ENCODE measurements around the gene XRCC5.
"Not testable (repeated sequence)": the region's sequence is repeated elsewhere in the genome, so short reads cannot be mapped to it uniquely, and the experiment has no call there.

XRCC5 gene

DNA sequence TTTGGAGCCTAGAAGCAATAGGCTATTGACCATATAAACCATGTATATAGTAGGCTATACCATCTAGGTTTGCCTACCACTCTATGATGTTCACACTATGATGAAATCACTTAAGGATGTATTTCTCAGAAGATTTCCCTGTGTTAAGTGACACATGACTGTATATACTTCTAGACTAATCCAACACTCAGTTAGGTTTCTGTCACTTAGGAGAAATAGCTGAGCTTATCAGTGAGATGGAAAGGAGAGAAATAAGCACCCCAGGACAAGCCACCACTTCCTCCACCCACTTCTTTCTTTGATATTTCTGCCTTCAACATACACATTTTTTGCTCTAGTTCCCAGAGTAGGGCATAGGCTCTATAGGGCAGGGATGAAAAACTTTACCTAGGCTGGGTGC, 35.4 kb upstream of the XRCC5 start:
- Histone ChIP-seq H3K9me3 (ENCODE audit: low read depth, low read length) (no peaks in the 10 kb centered on the region), H3K9ac (ENCODE audit: insufficient read length) (no peak overlapping the region), H3K4me3 (no peak overlapping the region), H3K27ac (no peak overlapping the region), H3K36me3 (ENCODE audit: insufficient read depth, low read length) (no peaks in the 10 kb centered on the region; the same call in 1 of the 2 replicates)
- DNase-seq (ENCODE audit: low read depth, low spot score): no peak
- no peak for TF ChIP-seq POLR2AphosphoS5 (IDR thresholded peaks at IDR 0.05; ENCODE audit: borderline replicate concordance, low read depth, low read length)
- no peak for TF ChIP-seq FOXP2 (optimal IDR thresholded peaks at IDR 0.05; ENCODE audit: control extremely low read depth, extremely low read length, insufficient read depth)
- TF ChIP-seq EZH2 (IDR thresholded peaks at IDR 0.05): no peak

- H3K4me3 ChIP-seq: no peak overlapping the region
- no peak overlapping the region for H3K9ac ChIP-seq (ENCODE audit: insufficient read length)
- TF ChIP-seq POLR2AphosphoS5 (IDR thresholded peaks at IDR 0.05; ENCODE audit: borderline replicate concordance, low read depth, low read length) (no peak), FOXP2 (optimal IDR thresholded peaks at IDR 0.05; ENCODE audit: control extremely low read depth, extremely low read length, insufficient read depth) (no peak), EZH2 (IDR thresholded peaks at IDR 0.05) (no peak)
- H3K9me3 ChIP-seq (ENCODE audit: low read depth, low read length): no peaks in the 10 kb centered on the region
- H3K27ac ChIP-seq: no peak overlapping the region
- H3K36me3 ChIP-seq (ENCODE audit: insufficient read depth, low read length): no peaks in the 10 kb centered on the region; the same call in 1 of the 2 replicates
- DNase-seq (ENCODE audit: low read depth, low spot score): peak; percentile 16
Measured at GRCh38 chr2:216074380-216074779, 34.8 kb upstream of the XRCC5 start.

- TF ChIP-seq POLR2AphosphoS5 (IDR thresholded peaks at IDR 0.05; ENCODE audit: borderline replicate concordance, low read depth, low read length): no peak
- no peak for TF ChIP-seq EZH2 (IDR thresholded peaks at IDR 0.05)
- TF ChIP-seq FOXP2 (optimal IDR thresholded peaks at IDR 0.05; ENCODE audit: control extremely low read depth, extremely low read length, insufficient read depth): no peak
- Histone ChIP-seq H3K9me3 (ENCODE audit: low read depth, low read length) (no peaks in the 10 kb centered on the region), H3K27ac (no peak overlapping the region), H3K4me3 (no peak overlapping the region), H3K9ac (ENCODE audit: insufficient read length) (no peak overlapping the region), H3K36me3 (ENCODE audit: insufficient read depth, low read length) (no peaks in the 10 kb centered on the region; the same call in 1 of the 2 replicates)
- no peak for DNase-seq (ENCODE audit: low read depth, low spot score)
Measured at GRCh38 chr2:216074794-216075193, 34.4 kb upstream of the XRCC5 start.

- TF ChIP-seq POLR2AphosphoS5 (IDR thresholded peaks at IDR 0.05; ENCODE audit: borderline replicate concordance, low read depth, low read length): no peak
- no peak for TF ChIP-seq FOXP2 (optimal IDR thresholded peaks at IDR 0.05; ENCODE audit: control extremely low read depth, extremely low read length, insufficient read depth)
- no peak for TF ChIP-seq EZH2 (IDR thresholded peaks at IDR 0.05)
- no peak overlapping the region for H3K9ac ChIP-seq (ENCODE audit: insufficient read length)
- no peak for DNase-seq (ENCODE audit: low read depth, low spot score)
- peak overlapping the region; percentile 22; the same call in 1 of the 2 replicates for H3K27ac ChIP-seq
- no peaks in the 10 kb centered on the region for H3K9me3 ChIP-seq (ENCODE audit: low read depth, low read length)
- H3K4me3 ChIP-seq: no peak overlapping the region
- no peaks in the 10 kb centered on the region; the same call in 1 of the 2 replicates for H3K36me3 ChIP-seq (ENCODE audit: insufficient read depth, low read length)
Measured at GRCh38 chr2:216075510-216076485, 33.4 kb upstream of the XRCC5 start.

GRCh38 chr2:216078776-216079175, 30.4 kb upstream of the XRCC5 start:
- Histone ChIP-seq H3K9ac (ENCODE audit: insufficient read length) (no peak overlapping the region), H3K4me3 (no peak overlapping the region), H3K27ac (0 out of 2 replicates have a peak overlapping the region, but pooled peaks have one; percentile 55), H3K9me3 (ENCODE audit: low read depth, low read length) (no peaks in the 10 kb centered on the region), H3K36me3 (ENCODE audit: insufficient read depth, low read length) (no peaks in the 10 kb centered on the region)
- no peak for TF ChIP-seq POLR2AphosphoS5 (IDR thresholded peaks at IDR 0.05; ENCODE audit: borderline replicate concordance, low read depth, low read length)
- TF ChIP-seq FOXP2 (optimal IDR thresholded peaks at IDR 0.05; ENCODE audit: control extremely low read depth, extremely low read length, insufficient read depth): no peak
- TF ChIP-seq EZH2 (IDR thresholded peaks at IDR 0.05): no peak
- DNase-seq (ENCODE audit: low read depth, low spot score): no peak

DNA sequence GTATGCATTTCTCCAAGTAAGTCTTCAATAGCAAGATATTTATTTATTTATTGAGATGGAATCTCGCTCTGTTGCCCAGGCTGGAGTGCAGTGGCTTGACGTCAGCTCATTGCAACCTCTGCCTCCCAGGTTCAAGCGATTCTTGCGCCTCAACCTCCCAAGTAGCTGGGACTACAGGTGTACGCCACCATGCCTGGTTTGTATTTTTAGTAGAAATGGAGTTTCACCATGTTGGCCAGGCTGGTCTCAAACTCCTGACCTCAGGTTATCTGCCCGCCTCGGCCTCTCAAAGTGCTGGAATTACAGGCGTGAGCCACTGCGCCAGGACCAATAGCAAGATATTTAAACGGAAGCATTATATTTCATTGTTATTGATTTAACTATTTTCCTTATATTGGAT, 29.1 kb upstream of the XRCC5 start:
- H3K4me3 ChIP-seq; H3K9me3 ChIP-seq (ENCODE audit: low read depth, low read length); DNase-seq (ENCODE audit: low read depth, low spot score); H3K27ac ChIP-seq; H3K36me3 ChIP-seq (ENCODE audit: insufficient read depth, low read length); H3K9ac ChIP-seq (ENCODE audit: insufficient read length): not testable (repeated sequence)

DNA sequence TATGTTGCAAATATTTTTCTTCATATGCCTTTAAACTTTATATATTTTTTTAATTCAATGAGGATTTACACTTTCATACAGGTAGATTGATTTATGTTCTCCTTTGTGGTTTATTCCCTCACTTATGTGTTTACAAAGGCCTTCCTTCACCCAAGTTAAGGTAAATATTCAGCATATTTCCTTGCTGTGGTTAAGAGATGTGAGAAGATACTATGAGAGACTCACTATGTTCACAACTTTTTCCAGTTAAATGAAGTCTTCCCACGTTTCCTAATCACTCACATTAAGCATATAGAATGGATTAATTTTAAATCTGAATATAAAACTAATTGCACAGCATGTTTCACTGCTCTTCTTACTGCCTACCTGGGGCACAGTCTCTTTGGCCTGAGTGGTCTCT, 28.1 kb upstream of the XRCC5 start:
- no peaks in the 10 kb centered on the region for H3K9me3 ChIP-seq (ENCODE audit: low read depth, low read length)
- no peak for DNase-seq (ENCODE audit: low read depth, low spot score)
- H3K4me3 ChIP-seq: peak overlapping the region; percentile 94
- TF ChIP-seq FOXP2 (optimal IDR thresholded peaks at IDR 0.05; ENCODE audit: control extremely low read depth, extremely low read length, insufficient read depth): no peak
- TF ChIP-seq EZH2 (IDR thresholded peaks at IDR 0.05): no peak
- no peak for TF ChIP-seq POLR2AphosphoS5 (IDR thresholded peaks at IDR 0.05; ENCODE audit: borderline replicate concordance, low read depth, low read length)
- no peak overlapping the region for H3K27ac ChIP-seq
- peak overlapping the region; percentile 77 for H3K9ac ChIP-seq (ENCODE audit: insufficient read length)
- H3K36me3 ChIP-seq (ENCODE audit: insufficient read depth, low read length): no peaks in the 10 kb centered on the region

- no peak for DNase-seq (ENCODE audit: low read depth, low spot score)
- TF ChIP-seq EZH2 (IDR thresholded peaks at IDR 0.05) (no peak), POLR2AphosphoS5 (IDR thresholded peaks at IDR 0.05; ENCODE audit: borderline replicate concordance, low read depth, low read length) (peak; percentile 75; the same call in 1 of the 2 replicates), FOXP2 (optimal IDR thresholded peaks at IDR 0.05; ENCODE audit: control extremely low read depth, extremely low read length, insufficient read depth) (no peak)
- H3K27ac ChIP-seq: no peak within 1 kb of the TSS
Measured at GRCh38 chr2:216081487-216082116, 27.5 kb upstream of the XRCC5 start, which contains the start of the genes PECR and TMEM169. PECR (minus strand) TSS chr2:216081809; CDS start chr2:216081741, 68 bp downstream. TMEM169 (plus strand) TSS chr2:216081919; CDS start chr2:216095964, 14,045 bp downstream.

More at GRCh38 chr2:216081487-216082116, 27.5 kb upstream of the XRCC5 start, which contains the start of the genes PECR and TMEM169:
- H3K4me3 ChIP-seq: peak within 1 kb of the TSS; percentile 94
- no peaks in the 10 kb centered on the region for H3K36me3 ChIP-seq (ENCODE audit: insufficient read depth, low read length)
- H3K9me3 ChIP-seq (ENCODE audit: low read depth, low read length): no peaks in the 10 kb centered on the region
- H3K9ac ChIP-seq (ENCODE audit: insufficient read length): peak within 1 kb of the TSS; percentile 77
